Progenitor cell of endocrine pancreas (in vitro differentiated cells): ENCODE data around the gene ETV7. TPM values are rescaled to one million over a fixed set of nuclear protein-coding genes. Genes with fewer than 3 reads are reported as not detected.
"Not testable (repeated sequence)": the region's sequence is repeated elsewhere in the genome, so short reads cannot be mapped to it uniquely, and the experiment has no call there.

ENCODE experiments used
- DNase-seq: peaks from one replicate; pipeline ENCODE4 v3.0.0; 2021; ENCODE audit warnings: low spot score; ENCODE audit not compliant: unreplicated experiment
- H3K27ac Mint-ChIP-seq: 2 replicates; pipeline ENCODE4 v1.8.0; 2021; ENCODE audit warnings: mild to moderate bottlenecking, moderate library complexity, mixed read lengths
- H3K27me3 Mint-ChIP-seq: 2 replicates; pipeline ENCODE4 v1.8.0; 2021; ENCODE audit warnings: mixed read lengths
- H3K36me3 Mint-ChIP-seq: 2 replicates; pipeline ENCODE4 v1.8.0; 2022; ENCODE audit warnings: mixed read lengths; ENCODE audit not compliant: insufficient read depth
- H3K4me1 Mint-ChIP-seq: 2 replicates; pipeline ENCODE4 v1.8.0; 2021; ENCODE audit warnings: low read depth, mixed read lengths
- H3K4me3 Mint-ChIP-seq: 2 replicates; pipeline ENCODE4 v1.8.0; 2021; ENCODE audit warnings: low read depth, mild to moderate bottlenecking, moderate library complexity, mixed read lengths
- H3K9me3 Mint-ChIP-seq: 2 replicates; pipeline ENCODE4 v1.8.0; 2021; ENCODE audit warnings: low read depth, mixed read lengths
- total RNA-seq: library from RNA; stranded (reverse); gene quantifications from 2 replicates; pipeline ENCODE4 v1.2.1, GENCODE V29; 2021
- TF ChIP-seq, protein P1 (sequence below): fragments of 200-600 bp; sonication (generic); IDR thresholded peaks from one replicate; pipeline ENCODE4 v1.5.0; 2021; ENCODE audit warnings: antibody characterized with exemption, mild to moderate bottlenecking; ENCODE audit not compliant: unreplicated experiment

ETV7 gene
- total RNA-seq, 1 donor from 2014 or later, result not detected

DNA sequence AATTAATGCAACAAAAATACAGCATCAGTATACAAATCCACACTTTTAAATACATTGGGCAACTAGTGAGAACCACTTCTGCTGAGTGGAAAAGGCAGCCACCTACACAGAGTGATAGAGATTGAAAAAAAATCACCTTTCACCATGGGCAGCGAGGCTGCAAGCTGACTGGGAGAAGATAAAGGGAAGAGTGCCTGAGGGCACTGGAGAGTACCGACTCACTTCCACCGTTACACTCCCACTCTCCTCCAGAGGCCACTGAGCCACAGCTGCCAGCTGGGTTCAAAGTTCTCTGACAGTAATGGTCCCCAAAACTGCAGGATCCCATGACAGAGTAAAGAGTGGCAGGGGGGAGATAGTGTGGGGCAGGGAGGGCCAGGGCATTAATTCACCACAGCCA, 31.1 kb upstream of the ETV7 start:
- no peak overlapping the region for H3K4me3 Mint-ChIP-seq
- H3K36me3 Mint-ChIP-seq, result no peaks in the 10 kb centered on the region
- TF ChIP-seq, protein P1, sequence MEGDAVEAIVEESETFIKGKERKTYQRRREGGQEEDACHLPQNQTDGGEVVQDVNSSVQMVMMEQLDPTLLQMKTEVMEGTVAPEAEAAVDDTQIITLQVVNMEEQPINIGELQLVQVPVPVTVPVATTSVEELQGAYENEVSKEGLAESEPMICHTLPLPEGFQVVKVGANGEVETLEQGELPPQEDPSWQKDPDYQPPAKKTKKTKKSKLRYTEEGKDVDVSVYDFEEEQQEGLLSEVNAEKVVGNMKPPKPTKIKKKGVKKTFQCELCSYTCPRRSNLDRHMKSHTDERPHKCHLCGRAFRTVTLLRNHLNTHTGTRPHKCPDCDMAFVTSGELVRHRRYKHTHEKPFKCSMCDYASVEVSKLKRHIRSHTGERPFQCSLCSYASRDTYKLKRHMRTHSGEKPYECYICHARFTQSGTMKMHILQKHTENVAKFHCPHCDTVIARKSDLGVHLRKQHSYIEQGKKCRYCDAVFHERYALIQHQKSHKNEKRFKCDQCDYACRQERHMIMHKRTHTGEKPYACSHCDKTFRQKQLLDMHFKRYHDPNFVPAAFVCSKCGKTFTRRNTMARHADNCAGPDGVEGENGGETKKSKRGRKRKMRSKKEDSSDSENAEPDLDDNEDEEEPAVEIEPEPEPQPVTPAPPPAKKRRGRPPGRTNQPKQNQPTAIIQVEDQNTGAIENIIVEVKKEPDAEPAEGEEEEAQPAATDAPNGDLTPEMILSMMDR, result no peak
- no peak overlapping the region for H3K27ac Mint-ChIP-seq
- no peak for DNase-seq
- H3K27me3 Mint-ChIP-seq, result no peaks in the 10 kb centered on the region
- H3K4me1 Mint-ChIP-seq, result peaks cover 5% of the 10 kb centered on the region
- H3K9me3 Mint-ChIP-seq, result no peaks in the 10 kb centered on the region

GRCh38 chr6:36414481-36414880, 27.0 kb upstream of the ETV7 start:
- peaks cover 2% of the 10 kb centered on the region for H3K27me3 Mint-ChIP-seq
- no peak overlapping the region for H3K4me3 Mint-ChIP-seq
- H3K4me1 Mint-ChIP-seq, result no peaks in the 10 kb centered on the region
- H3K36me3 Mint-ChIP-seq, result no peaks in the 10 kb centered on the region
- no peaks in the 10 kb centered on the region for H3K9me3 Mint-ChIP-seq
- no peak for DNase-seq
- TF ChIP-seq, protein P1, result no peak
- H3K27ac Mint-ChIP-seq, result no peak overlapping the region

DNA sequence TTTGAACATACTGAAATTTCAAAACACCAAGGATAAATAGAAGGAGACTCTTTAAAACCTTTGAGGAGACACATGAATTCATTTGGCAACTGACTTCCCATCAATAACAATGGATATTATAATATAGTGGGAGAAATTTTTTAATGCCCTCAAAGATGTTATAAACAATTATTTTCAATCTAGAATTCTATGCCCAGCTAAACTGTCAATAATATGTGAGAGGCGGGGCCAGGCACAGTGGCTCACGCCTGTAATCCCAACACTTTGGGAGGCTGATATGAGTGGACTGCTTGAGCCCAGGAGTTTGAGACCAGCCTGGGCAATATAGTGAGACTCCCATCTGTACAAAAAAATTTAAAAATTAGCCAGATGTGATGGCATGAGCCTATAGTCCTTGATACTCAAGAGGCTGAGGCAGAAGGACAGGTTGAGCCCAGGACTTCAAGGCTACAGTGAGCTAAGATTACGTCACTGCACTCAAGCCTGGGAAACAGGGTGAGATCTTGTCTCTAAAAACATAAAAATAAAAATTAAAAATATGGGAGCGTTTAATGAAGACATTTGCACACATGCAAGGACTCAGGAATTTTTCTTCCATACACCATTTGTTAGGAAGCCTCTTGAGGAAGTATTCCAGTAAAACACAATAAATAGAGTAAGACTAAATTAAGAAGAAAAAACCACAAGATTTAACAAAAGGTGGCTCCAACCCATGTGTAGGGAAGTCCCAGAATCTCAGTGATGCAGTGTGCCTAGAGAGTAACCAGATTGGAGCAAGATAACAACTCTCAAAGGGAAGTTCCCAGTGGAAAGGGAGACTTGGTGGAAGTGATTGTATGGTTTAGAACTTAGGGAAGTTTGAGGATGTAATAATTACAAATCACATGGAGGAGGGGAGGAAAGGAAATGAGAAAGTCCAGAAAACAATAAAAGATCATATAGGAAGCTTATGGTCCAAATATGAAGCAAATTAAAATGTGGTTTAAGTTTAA, 26.3 kb upstream of the ETV7 start:
- Mint-ChIP-seq H3K27me3 (peaks cover 2% of the 10 kb centered on the region), H3K4me3 (no peak overlapping the region), H3K4me1 (no peaks in the 10 kb centered on the region), H3K27ac (no peak overlapping the region), H3K36me3 (no peaks in the 10 kb centered on the region), H3K9me3 (no peaks in the 10 kb centered on the region)
- no peak for DNase-seq
- TF ChIP-seq, protein P1, result no peak

DNA sequence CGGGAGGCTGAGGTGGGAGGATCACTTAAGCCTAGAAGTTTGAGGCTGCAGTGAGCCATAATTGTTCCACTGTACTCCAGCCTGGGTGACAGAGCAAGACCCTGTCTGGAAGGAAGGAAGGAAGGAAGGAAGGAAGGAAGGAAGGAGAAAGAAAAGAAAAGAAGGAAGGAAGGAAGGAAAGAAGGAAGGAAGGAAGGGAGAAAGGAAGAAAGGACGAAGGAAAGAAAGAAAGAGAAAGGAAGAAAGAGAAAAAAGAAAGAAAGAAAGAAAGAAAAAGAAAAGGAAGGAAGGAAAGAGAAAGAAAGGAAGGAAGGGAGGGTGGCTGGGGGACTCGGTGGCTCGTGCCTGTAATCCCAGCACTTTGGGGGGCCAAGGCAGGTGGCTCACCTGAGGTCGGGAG, 22.2 kb upstream of the ETV7 start:
- not testable (repeated sequence) for H3K27me3 Mint-ChIP-seq, H3K27ac Mint-ChIP-seq, H3K4me3 Mint-ChIP-seq, H3K9me3 Mint-ChIP-seq, DNase-seq, H3K36me3 Mint-ChIP-seq, H3K4me1 Mint-ChIP-seq

DNA sequence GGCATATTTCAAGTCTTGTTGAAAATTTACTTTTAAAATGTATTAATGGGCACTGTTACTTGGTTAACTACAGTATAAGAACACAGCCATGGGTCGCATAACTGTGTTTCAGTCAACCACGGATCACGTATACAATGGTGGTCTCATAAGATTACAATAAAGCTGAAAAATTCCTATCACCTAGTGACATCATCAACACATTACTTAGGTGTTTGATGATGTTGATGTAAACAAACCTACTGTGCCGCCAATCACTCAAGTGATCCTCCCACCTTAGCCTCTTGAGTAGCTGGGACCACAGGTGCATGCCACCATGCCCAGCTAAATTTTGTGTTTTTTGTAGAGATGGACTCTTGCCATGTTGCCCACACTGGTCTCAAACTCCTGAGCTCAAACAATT, 16.7 kb upstream of the ETV7 start:
- TF ChIP-seq, protein P1, result no peak
- Mint-ChIP-seq H3K4me3 (no peak overlapping the region), H3K36me3 (no peaks in the 10 kb centered on the region), H3K27ac (no peak overlapping the region), H3K4me1 (no peaks in the 10 kb centered on the region), H3K9me3 (no peaks in the 10 kb centered on the region), H3K27me3 (peaks cover 4% of the 10 kb centered on the region)
- no peak for DNase-seq

GRCh38 chr6:36402481-36402880, 15.0 kb upstream of the ETV7 start:
- H3K4me1 Mint-ChIP-seq, result no peaks in the 10 kb centered on the region
- no peak overlapping the region for H3K27ac Mint-ChIP-seq
- DNase-seq, result no peak
- peaks cover 4% of the 10 kb centered on the region for H3K27me3 Mint-ChIP-seq
- H3K36me3 Mint-ChIP-seq, result no peaks in the 10 kb centered on the region
- TF ChIP-seq, protein P1, result no peak
- H3K9me3 Mint-ChIP-seq, result no peaks in the 10 kb centered on the region
- H3K4me3 Mint-ChIP-seq, result no peak overlapping the region
